ENCODE data around the gene RNF141.

Gene RNF141

DNA sequence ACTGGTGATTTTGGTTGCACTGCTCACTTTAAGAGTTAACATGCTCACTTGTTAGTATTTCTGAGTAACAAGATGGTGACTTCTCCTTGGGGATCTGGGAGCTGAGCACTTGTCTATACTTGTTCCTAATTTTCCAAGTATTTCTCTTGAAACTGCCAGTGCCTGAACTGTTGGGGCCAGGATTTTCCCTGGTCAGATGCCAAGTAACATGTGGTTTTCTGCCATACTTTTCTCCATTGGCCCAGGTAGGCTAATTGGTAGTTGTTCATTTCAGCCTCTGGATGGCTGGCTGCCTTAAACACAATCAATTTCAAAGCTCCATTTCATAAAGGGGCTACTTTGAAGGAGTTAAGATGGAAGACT is 35.0 kb downstream of the RNF141 start:
- peaks cover 5 to 26% of the 10 kb centered on the region in 2 experiments for H3K36me3 ChIP-seq (ENCODE audit: control insufficient read depth in 1 of 2, insufficient read depth in 2 of 2, low read depth in 1 of 2, low read length in 2 of 2)

GRCh38 chr11:10505278-10506007 is 35.5 kb downstream of the RNF141 start:
- no peak overlapping the region for H4K91ac ChIP-seq (ENCODE audit: low read length)
- H3K27me3 ChIP-seq (ENCODE audit: control insufficient read depth in 1 of 2, insufficient read depth in 1 of 2, low read length in 2 of 2), result no peaks in the 10 kb centered on the region
- no peaks in the 10 kb centered on the region for H3K79me1 ChIP-seq (replicated peaks; ENCODE audit: low read length, poor library complexity, severe bottlenecking)
- no peak overlapping the region for H3K27ac ChIP-seq (ENCODE audit: low read length, poor library complexity, severe bottlenecking)
- no peak overlapping the region for H3K4me2 ChIP-seq (ENCODE audit: low read length, poor library complexity, severe bottlenecking)
- DNase-seq, result no peak
- H3K4me3 ChIP-seq (ENCODE audit: insufficient read depth in 1 of 2, low read depth in 1 of 2, low read length in 2 of 2), result no peak overlapping the region
- H3K4me1 ChIP-seq (ENCODE audit: control insufficient read depth, insufficient read depth, low read depth, low read length), result no peaks in the 10 kb centered on the region
- no peaks in the 10 kb centered on the region for H3K9me3 ChIP-seq (ENCODE audit: control insufficient read depth, low read length)
- no peak overlapping the region for H2BK5ac ChIP-seq (ENCODE audit: low read depth, low read length, poor library complexity, severe bottlenecking)
- H2BK12ac ChIP-seq (ENCODE audit: low read length in 2 of 2), result no peak overlapping the region
- H2BK120ac ChIP-seq (ENCODE audit: low read depth, low read length), result peak overlapping the region; percentile 19
- no peak overlapping the region for H2AK5ac ChIP-seq (ENCODE audit: low read length, severe bottlenecking)
- no peak overlapping the region for H3K23ac ChIP-seq (ENCODE audit: low read length in 2 of 2)
- H2AFZ ChIP-seq (ENCODE audit: low read depth, low read length), result no peak overlapping the region
- no peak overlapping the region for H3K18ac ChIP-seq (ENCODE audit: low read depth in 1 of 2, low read length in 2 of 2)
- H2BK15ac ChIP-seq (ENCODE audit: low read depth, poor library complexity, severe bottlenecking), result no peak overlapping the region
- H3K4ac ChIP-seq (ENCODE audit: low read depth in 1 of 2, low read length in 2 of 2), result no peak overlapping the region
- H3K36me3 ChIP-seq (ENCODE audit: control insufficient read depth in 1 of 2, insufficient read depth in 2 of 2, low read depth in 1 of 2, low read length in 2 of 2), result peaks cover 0 to 31% of the 10 kb centered on the region in 2 experiments
- WGBS, result 92% methylated on average over 6 of the region's 6 CpGs
- no peak overlapping the region for H4K8ac ChIP-seq (ENCODE audit: low read length)
- H3K9ac ChIP-seq (ENCODE audit: low read length), result no peak overlapping the region
- H3K14ac ChIP-seq (ENCODE audit: low read length in 2 of 2), result no peak overlapping the region

More for the DNA sequence above, 35.0 kb downstream of the RNF141 start:
- Histone ChIP-seq H3K14ac (ENCODE audit: low read length in 2 of 2) (no peak overlapping the region), H4K91ac (ENCODE audit: low read length) (no peak overlapping the region), H2AFZ (ENCODE audit: low read depth, low read length) (no peak overlapping the region), H3K4me1 (ENCODE audit: control insufficient read depth, insufficient read depth, low read depth, low read length) (no peaks in the 10 kb centered on the region), H2BK5ac (ENCODE audit: low read depth, low read length, poor library complexity, severe bottlenecking) (no peak overlapping the region), H3K9me3 (ENCODE audit: control insufficient read depth, low read length) (no peaks in the 10 kb centered on the region), H3K27ac (ENCODE audit: low read length, poor library complexity, severe bottlenecking) (no peak overlapping the region), H3K4me2 (ENCODE audit: low read length, poor library complexity, severe bottlenecking) (no peak overlapping the region), H2BK12ac (ENCODE audit: low read length in 2 of 2) (no peak overlapping the region), H3K23ac (ENCODE audit: low read length in 2 of 2) (no peak overlapping the region), H3K4ac (ENCODE audit: low read depth in 1 of 2, low read length in 2 of 2) (no peak overlapping the region), H3K27me3 (ENCODE audit: control insufficient read depth in 1 of 2, insufficient read depth in 1 of 2, low read length in 2 of 2) (no peaks in the 10 kb centered on the region), H3K79me1 (replicated peaks; ENCODE audit: low read length, poor library complexity, severe bottlenecking) (peaks cover under 1% of the 10 kb centered on the region), H3K4me3 (ENCODE audit: insufficient read depth in 1 of 2, low read depth in 1 of 2, low read length in 2 of 2) (no peak overlapping the region), H2AK5ac (ENCODE audit: low read length, severe bottlenecking) (no peak overlapping the region), H2BK15ac (ENCODE audit: low read depth, poor library complexity, severe bottlenecking) (no peak overlapping the region), H4K8ac (ENCODE audit: low read length) (no peak overlapping the region), H3K9ac (ENCODE audit: low read length) (no peak overlapping the region), H3K18ac (ENCODE audit: low read depth in 1 of 2, low read length in 2 of 2) (no peak overlapping the region), H2BK120ac (ENCODE audit: low read depth, low read length) (peak overlapping the region; percentile 19)
- DNase-seq, result no peak

GRCh38 chr11:10504490-10504889 is 36.5 kb downstream of the RNF141 start:
- Histone ChIP-seq H3K27ac (ENCODE audit: low read length, poor library complexity, severe bottlenecking) (no peak overlapping the region), H2AFZ (ENCODE audit: low read depth, low read length) (no peak overlapping the region), H4K91ac (ENCODE audit: low read length) (peak overlapping the region; percentile 64), H3K9me3 (ENCODE audit: control insufficient read depth, low read length) (no peaks in the 10 kb centered on the region), H3K79me1 (replicated peaks; ENCODE audit: low read length, poor library complexity, severe bottlenecking) (peaks cover under 1% of the 10 kb centered on the region), H3K23ac (ENCODE audit: low read length in 2 of 2) (no peak overlapping the region), H3K27me3 (ENCODE audit: control insufficient read depth in 1 of 2, insufficient read depth in 1 of 2, low read length in 2 of 2) (no peaks in the 10 kb centered on the region), H3K36me3 (ENCODE audit: control insufficient read depth in 1 of 2, insufficient read depth in 2 of 2, low read depth in 1 of 2, low read length in 2 of 2) (peaks cover 0 to 40% of the 10 kb centered on the region in 2 experiments), H2BK5ac (ENCODE audit: low read depth, low read length, poor library complexity, severe bottlenecking) (no peak overlapping the region), H3K9ac (ENCODE audit: low read length) (no peak overlapping the region), H3K18ac (ENCODE audit: low read depth in 1 of 2, low read length in 2 of 2) (no peak overlapping the region), H3K4ac (ENCODE audit: low read depth in 1 of 2, low read length in 2 of 2) (no peak overlapping the region), H2BK12ac (ENCODE audit: low read length in 2 of 2) (no peak overlapping the region), H3K14ac (ENCODE audit: low read length in 2 of 2) (no peak overlapping the region), H2AK5ac (ENCODE audit: low read length, severe bottlenecking) (no peak overlapping the region), H2BK120ac (ENCODE audit: low read depth, low read length) (no peak overlapping the region), H3K4me1 (ENCODE audit: control insufficient read depth, insufficient read depth, low read depth, low read length) (peaks cover 2% of the 10 kb centered on the region), H2BK15ac (ENCODE audit: low read depth, poor library complexity, severe bottlenecking) (no peak overlapping the region), H3K4me2 (ENCODE audit: low read length, poor library complexity, severe bottlenecking) (no peak overlapping the region), H4K8ac (ENCODE audit: low read length) (no peak overlapping the region), H3K4me3 (ENCODE audit: insufficient read depth in 1 of 2, low read depth in 1 of 2, low read length in 2 of 2) (no peak overlapping the region)
- 93% methylated on average over 11 of the region's 11 CpGs for WGBS
- no peak for DNase-seq

DNA sequence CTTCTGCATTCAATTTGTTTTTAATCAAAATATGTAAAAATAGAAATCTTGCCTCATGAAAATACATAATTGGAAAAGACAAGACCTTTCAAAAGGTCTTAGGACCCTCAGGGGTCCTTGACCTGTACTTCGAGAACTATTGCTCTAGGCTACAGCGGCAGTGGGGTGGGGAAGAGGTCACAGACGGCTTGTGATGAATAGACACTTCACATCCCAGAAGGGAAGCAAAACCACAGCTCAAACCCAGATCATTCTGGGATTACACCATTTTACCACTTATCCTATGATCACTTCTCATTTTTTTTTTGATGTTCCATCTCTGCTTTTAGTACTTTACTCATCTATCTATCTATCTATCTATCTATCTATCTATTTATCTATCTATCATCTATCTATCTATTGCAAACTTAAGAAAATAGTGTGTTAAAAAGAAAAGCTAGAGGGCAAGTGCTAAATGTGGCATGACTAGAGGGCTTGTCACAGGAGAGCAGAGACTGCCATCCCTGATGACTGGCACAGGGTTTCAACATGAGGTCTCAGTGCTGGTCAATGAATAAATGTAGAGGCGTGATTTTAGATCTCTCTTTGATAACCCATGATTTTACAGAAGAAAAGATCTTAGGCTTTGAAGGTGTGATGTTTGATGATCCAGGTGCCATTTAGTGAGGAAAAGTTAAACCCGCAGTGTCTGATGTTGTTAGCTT is 37.1 kb downstream of the RNF141 start:
- Histone ChIP-seq H4K8ac (ENCODE audit: low read length) (no peak overlapping the region), H3K4me1 (ENCODE audit: control insufficient read depth, insufficient read depth, low read depth, low read length) (peaks cover 2% of the 10 kb centered on the region), H3K14ac (ENCODE audit: low read length in 2 of 2) (no peak overlapping the region), H2BK12ac (ENCODE audit: low read length in 2 of 2) (no peak overlapping the region), H3K18ac (ENCODE audit: low read depth in 1 of 2, low read length in 2 of 2) (no peak overlapping the region), H2BK15ac (ENCODE audit: low read depth, poor library complexity, severe bottlenecking) (no peak overlapping the region), H3K4ac (ENCODE audit: low read depth in 1 of 2, low read length in 2 of 2) (no peak overlapping the region), H2AK5ac (ENCODE audit: low read length, severe bottlenecking) (no peak overlapping the region), H3K9ac (ENCODE audit: low read length) (no peak overlapping the region), H4K91ac (ENCODE audit: low read length) (no peak overlapping the region), H3K79me1 (replicated peaks; ENCODE audit: low read length, poor library complexity, severe bottlenecking) (peaks cover 3% of the 10 kb centered on the region), H3K23ac (ENCODE audit: low read length in 2 of 2) (no peak overlapping the region), H2BK5ac (ENCODE audit: low read depth, low read length, poor library complexity, severe bottlenecking) (no peak overlapping the region), H3K27ac (ENCODE audit: low read length, poor library complexity, severe bottlenecking) (no peak overlapping the region), H3K9me3 (ENCODE audit: control insufficient read depth, low read length) (no peaks in the 10 kb centered on the region), H3K4me2 (ENCODE audit: low read length, poor library complexity, severe bottlenecking) (no peak overlapping the region), H3K36me3 (ENCODE audit: control insufficient read depth in 1 of 2, insufficient read depth in 2 of 2, low read depth in 1 of 2, low read length in 2 of 2) (peaks cover under 1 to 44% of the 10 kb centered on the region in 2 experiments), H3K27me3 (ENCODE audit: control insufficient read depth in 1 of 2, insufficient read depth in 1 of 2, low read length in 2 of 2) (no peaks in the 10 kb centered on the region), H3K4me3 (ENCODE audit: insufficient read depth in 1 of 2, low read depth in 1 of 2, low read length in 2 of 2) (no peak overlapping the region), H2BK120ac (ENCODE audit: low read depth, low read length) (no peak overlapping the region), H2AFZ (ENCODE audit: low read depth, low read length) (no peak overlapping the region)
- WGBS, result 80% methylated on average over 5 of the region's 5 CpGs
- DNase-seq, result no peak

All from mesenchymal stem cell (in vitro differentiated cells and primary cell).